ENCODE measurements around the gene TMCC1. TPM values are rescaled to one million over a fixed set of nuclear protein-coding genes. Genes with fewer than 3 reads are reported as not detected.

The TMCC1 gene
- total RNA-seq, 6 experiments from 2014 or later, result 21.7 to 124 (median 25.2) TPM

DNA sequence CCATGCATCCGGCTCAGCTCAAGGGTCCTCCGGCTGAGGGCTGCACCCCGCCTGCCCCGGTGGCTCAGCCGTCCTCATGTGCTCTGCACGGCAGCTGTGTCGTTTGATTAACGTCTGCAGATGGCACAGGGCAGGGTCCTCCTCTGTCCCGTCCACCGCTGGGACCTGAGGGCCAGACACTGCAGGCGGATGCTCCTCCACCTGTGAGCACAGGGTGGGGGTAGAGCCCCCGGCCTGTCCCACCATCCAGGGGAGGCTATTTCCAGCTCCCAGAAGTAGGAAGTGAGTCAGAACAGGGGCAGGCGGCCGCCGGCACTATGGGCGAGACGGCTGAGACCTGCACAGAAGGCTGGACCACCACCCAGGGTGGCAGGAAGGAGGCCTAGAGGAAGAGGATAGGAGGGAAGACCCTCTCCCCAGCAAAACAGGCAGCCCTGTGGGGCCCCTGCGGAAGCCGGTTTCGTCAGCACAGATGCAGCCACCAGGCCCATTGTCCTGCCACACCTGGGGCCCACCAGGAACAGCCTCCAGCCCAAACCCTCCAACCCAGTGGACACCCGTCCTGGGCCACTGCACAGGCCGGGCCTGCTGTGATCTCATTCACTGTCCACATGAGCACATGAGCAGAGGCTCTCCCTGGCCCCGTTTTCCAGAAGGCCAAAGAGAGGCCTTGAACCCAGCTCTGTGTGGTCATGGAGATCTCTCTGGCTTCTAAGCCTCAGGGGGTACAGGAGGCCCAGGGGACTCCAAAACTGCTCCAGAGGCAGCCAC is 274.4 kb downstream of the TMCC1 start:
- intact Hi-C loops (cut with DNase I), result loop anchor here (10.0 kb wide), 1 partner anchor 134 kb away; no protein-coding TSS in a partner anchor
- Histone ChIP-seq H3K27me3 (no peaks in the 10 kb centered on the region), H3K4me1 (peaks cover 0 to 6% (median 2%) of the 10 kb centered on the region in 4 donors), H3K27ac (peak overlapping the region in 2 of 3 donors; percentile 33 to 60), H3K9me3 (no peaks in the 10 kb centered on the region), H3K4me3 (no peak overlapping the region), H3K36me3 (no peaks in the 10 kb centered on the region)
- TF ChIP-seq, protein P1, sequence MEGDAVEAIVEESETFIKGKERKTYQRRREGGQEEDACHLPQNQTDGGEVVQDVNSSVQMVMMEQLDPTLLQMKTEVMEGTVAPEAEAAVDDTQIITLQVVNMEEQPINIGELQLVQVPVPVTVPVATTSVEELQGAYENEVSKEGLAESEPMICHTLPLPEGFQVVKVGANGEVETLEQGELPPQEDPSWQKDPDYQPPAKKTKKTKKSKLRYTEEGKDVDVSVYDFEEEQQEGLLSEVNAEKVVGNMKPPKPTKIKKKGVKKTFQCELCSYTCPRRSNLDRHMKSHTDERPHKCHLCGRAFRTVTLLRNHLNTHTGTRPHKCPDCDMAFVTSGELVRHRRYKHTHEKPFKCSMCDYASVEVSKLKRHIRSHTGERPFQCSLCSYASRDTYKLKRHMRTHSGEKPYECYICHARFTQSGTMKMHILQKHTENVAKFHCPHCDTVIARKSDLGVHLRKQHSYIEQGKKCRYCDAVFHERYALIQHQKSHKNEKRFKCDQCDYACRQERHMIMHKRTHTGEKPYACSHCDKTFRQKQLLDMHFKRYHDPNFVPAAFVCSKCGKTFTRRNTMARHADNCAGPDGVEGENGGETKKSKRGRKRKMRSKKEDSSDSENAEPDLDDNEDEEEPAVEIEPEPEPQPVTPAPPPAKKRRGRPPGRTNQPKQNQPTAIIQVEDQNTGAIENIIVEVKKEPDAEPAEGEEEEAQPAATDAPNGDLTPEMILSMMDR (IDR thresholded peaks at IDR 0.05), result no peak
- no peak for TF ChIP-seq POLR2A (IDR thresholded peaks at IDR 0.05)
- whole genome bisulfite sequencing (ENCODE audit: insufficient coverage, low coverage, low lambda C conversion rate, missing lambda C conversion rate), result 51% methylated on average over 12 of the region's 23 CpGs
- ATAC-seq (peak in 1 of 4 donors; percentile 11), DNase-seq (peak in 1 of 3 donors; percentile 45)

DNA sequence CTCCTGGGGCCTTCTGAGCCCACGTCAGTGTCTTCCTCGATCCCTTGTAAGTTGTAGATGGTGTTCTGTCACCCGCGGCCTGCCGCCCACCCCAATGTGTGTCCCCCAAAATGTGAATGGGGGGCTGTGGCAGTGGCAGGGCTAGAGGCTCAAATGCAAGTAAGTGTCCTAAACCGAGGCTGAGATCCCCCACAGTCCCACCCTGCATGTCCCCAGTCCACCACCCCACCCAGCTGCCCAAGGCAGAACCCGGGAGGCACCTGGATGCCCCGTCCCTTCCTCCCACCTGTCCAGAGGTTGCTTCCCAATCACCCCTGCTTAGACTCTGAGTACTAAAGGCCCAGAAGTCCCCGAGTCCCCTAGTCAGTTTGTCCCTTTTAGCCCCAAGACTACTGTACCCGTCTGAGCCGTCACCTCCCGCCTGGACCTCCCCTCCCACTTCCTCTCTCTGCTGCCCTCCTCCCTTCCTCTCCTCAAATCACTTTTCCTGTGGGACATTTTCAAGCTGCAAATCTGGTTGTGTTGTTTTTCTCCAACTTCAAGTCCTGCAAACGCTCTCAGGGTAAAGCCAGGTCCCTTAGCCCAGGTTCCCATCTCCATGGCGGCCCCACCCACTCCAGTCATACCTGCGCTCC is 275.2 kb downstream of the TMCC1 start:
- TF ChIP-seq, protein P1 (IDR thresholded peaks at IDR 0.05), result no peak
- TF ChIP-seq POLR2A (IDR thresholded peaks at IDR 0.05), result no peak
- Histone ChIP-seq H3K4me3 (no peak overlapping the region), H3K36me3 (no peaks in the 10 kb centered on the region), H3K27me3 (no peaks in the 10 kb centered on the region), H3K27ac (peak overlapping the region in 1 of 3 donors; percentile 60), H3K9me3 (no peaks in the 10 kb centered on the region), H3K4me1 (peaks cover 0 to 6% (median 2%) of the 10 kb centered on the region in 4 donors)
- DNase-seq, result peak in 1 of 3 donors; percentile 23
- ATAC-seq, result no peak
- intact Hi-C loops (cut with DNase I), result loop anchor here (10.0 kb wide), 1 partner anchor 134 kb away; no protein-coding TSS in a partner anchor
- 62% methylated on average over 6 of the region's 15 CpGs for WGBS (ENCODE audit: insufficient coverage, low coverage, low lambda C conversion rate, missing lambda C conversion rate)

DNA sequence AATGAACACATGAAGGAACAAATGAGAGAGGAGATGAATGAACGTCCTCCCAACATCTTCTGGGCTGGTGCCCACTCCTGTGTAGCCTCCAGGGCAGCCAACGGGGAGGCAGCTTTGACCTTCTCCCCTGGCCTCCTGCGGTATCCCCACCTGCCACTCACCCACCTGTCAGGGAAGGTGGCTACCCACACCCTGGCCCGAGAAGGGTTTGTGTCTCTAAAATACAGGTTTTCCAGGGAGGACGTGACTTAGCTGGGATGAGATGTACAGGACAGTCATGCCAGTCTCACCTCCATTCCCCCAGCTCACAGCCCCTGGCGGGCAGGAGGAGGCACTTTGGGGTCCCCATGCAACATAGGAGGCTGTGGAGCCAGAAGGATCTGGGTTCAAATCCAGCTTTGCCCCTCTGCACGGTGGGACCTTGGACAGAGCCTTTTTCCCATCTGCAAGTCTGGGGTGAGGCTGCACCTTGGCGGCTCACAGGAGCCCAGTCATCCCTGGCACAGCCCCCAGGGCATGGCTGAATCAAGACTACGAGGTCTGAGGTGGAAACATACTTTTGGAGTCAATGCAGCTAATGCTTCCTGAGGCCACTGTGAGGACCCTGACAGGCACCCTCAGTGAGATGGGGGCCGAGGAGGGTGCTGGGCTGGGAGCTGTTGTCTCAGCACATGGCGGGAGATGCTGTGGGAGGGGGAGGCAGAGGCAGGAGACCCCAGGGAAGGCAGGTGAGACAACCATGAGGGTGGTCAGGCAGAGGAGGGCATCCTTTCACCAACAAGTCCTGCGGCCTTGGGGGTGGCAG is 275.9 kb downstream of the TMCC1 start:
- intact Hi-C loops (cut with DNase I), result loop anchor here (10.0 kb wide), 1 partner anchor 133 kb away; no protein-coding TSS in a partner anchor
- DNase-seq, result peak in 1 of 3 donors; percentile 15
- peaks cover 0 to 6% (median 2%) of the 10 kb centered on the region in 4 donors for H3K4me1 ChIP-seq

DNA sequence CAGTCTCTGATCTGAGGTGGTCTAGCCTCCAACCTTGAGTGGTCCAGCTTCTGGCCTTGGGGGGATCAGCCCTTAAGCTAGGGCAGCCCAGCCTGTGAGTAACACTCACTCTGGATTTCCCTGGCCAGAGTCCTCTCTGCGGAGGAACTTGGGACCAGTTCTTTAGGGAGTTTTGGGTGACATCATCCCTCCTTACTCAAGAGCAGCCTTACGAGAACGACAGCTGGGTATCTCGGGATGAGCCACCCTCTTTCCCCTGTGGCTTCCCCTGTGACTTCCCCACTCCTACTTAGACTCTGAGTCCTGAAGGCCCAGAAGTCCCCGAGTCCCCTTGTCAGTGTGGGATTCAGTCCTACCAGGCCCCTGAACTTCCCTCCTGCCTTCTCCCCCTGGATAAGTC is 276.8 kb downstream of the TMCC1 start:
- TF ChIP-seq POLR2A (IDR thresholded peaks at IDR 0.05), result no peak
- TF ChIP-seq, protein P1 (IDR thresholded peaks at IDR 0.05), result no peak
- intact Hi-C loops (cut with DNase I), result loop anchor here (10.0 kb wide), 1 partner anchor 132 kb away; no protein-coding TSS in a partner anchor
- no peaks in the 10 kb centered on the region for H3K9me3 ChIP-seq
- peak overlapping the region in 2 of 3 donors; percentile 33 to 52 for H3K27ac ChIP-seq
- no peak overlapping the region for H3K4me3 ChIP-seq
- ATAC-seq (peak; percentile 3 to 39 (median 20)), DNase-seq (peak in 1 of 3 donors; percentile 29)
- WGBS (ENCODE audit: insufficient coverage, low coverage, low lambda C conversion rate, missing lambda C conversion rate), result no CpG with 5 or more reads among the region's 5 CpGs
- H3K36me3 ChIP-seq, result no peaks in the 10 kb centered on the region
- H3K27me3 ChIP-seq, result no peaks in the 10 kb centered on the region
- peaks cover 0 to 6% (median 2%) of the 10 kb centered on the region in 4 donors for H3K4me1 ChIP-seq

More for the DNA sequence above, 275.9 kb downstream of the TMCC1 start:
- no peak overlapping the region for H3K4me3 ChIP-seq
- TF ChIP-seq, protein P1 (IDR thresholded peaks at IDR 0.05), result no peak
- no peak for TF ChIP-seq POLR2A (IDR thresholded peaks at IDR 0.05)
- no peak for ATAC-seq
- H3K27ac ChIP-seq, result peak overlapping the region in 1 of 3 donors; percentile 52
- no peaks in the 10 kb centered on the region for H3K9me3 ChIP-seq
- WGBS (ENCODE audit: insufficient coverage, low coverage, low lambda C conversion rate, missing lambda C conversion rate), result 83% methylated on average over 2 of the region's 12 CpGs
- H3K27me3 ChIP-seq, result no peaks in the 10 kb centered on the region
- H3K36me3 ChIP-seq, result no peaks in the 10 kb centered on the region

All from right lobe of liver (tissue), 6 donors.